HG02798 (cell line): Measurements from ENCODE around the gene RAI1.
"Not testable (repeated sequence)": the region's sequence is repeated elsewhere in the genome, so short reads cannot be mapped to it uniquely, and the experiment has no call there.

Source experiments
- ATAC-seq: cut with Tn5 transposase; IDR thresholded peaks from one replicate; pipeline ENCODE4 v1.9.1; 2021; ENCODE audit warnings: mild to moderate bottlenecking; ENCODE audit not compliant: unreplicated experiment, poor library complexity

RAI1 gene

DNA sequence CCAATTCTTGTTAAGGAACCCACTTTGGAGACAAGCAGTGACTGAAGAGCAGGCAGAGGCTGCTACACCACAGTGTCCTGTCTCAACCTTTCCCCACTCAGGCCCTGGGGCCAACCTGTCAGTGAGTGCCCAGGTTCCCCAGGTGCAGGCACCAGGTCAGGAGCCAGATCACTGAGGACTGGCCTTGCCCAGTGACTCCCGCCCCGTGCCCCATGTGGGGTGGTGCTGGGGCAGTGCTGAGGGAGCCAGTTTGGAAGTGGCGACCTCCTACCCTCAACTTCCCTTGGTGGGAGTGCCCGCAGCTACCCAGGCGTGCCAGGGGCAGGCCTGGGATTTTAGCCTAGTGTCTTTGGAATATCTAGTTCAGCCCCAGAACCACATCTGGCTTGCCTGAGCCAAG, 126.2 kb downstream of the RAI1 start:
- ATAC-seq, result no peak

DNA sequence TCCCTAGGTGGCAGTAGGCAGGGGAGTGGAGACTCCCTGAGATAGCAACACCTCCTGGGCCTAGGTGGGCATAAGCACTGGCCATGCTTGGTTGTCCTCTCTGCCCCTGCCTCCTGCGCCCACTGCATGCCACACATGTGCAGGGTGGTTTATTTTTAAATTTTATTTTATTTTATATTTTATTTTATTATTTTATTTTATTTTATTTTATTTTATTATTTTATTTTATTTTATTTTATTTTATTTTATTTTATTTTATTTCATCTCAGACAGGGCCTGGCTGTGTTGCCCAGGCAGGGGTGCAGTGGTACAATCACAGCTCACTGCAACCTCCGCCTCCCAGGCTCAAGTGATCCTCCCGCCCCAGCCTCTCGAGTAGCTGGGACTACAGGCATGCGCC, 126.9 kb downstream of the RAI1 start:
- ATAC-seq, result not testable (repeated sequence)

DNA sequence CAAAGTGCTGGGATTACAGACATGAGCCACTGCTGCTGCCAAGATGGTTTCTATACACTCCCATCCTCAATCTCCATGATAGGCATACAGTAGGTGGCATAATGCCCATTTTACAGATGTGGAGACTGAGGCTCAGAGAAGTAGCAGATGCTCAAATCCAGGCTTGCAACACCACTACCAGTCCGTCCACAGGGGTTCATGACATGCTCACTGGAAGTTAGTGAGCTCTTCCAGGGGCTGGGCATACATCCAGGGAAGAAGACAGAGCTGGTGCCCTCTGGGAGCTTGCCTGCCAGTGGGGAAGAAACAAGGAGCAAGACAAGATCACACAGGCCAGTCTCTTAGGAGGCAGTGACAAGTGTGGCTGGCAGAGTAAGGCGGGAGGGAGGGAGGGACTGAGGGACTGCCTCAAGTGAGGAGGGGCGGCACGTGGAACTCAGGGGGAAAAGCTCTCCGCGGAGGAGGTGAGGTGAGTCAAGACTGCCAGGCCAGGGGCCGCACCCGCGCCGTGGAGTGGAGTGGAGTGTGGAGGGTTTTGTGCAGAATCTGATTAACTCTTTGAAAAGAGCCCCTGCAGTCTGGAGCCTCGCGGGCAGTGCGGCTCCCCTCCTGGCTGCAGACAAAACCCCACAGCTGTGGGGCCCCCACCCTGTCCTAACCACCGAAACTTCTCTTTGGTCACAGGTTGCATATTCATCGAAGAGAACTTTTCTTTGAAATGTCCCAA, 127.6 kb downstream of the RAI1 start:
- peak; percentile 70 for ATAC-seq

DNA sequence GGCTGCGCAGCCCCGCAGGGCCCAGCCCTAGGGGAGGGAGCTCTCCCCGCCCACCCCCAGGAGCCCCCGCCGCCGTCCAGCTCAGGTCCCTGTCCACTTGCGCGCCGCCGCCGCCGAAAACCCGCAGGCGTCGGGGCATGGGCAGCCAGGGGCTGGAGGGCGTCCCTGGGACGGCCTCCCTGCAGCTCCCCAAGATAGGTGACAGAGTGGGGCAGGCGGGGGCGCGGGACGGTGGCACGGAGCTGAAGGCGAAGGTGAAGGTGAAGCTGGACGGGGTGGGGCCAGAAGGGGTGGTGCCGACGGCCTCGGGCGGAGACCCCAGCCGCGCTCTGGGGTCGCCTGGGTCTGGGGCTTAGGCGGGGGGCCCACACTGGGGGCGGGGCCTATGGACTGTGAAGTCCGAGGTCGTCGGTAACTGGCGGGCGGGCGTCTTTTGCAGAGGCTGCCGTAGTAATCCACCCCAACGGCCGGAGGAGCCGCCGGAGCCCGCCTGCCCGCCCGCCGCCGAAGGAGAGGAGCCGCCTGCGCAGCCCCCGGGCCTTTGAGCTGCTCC, 128.3 kb downstream of the RAI1 start:
- no peak for ATAC-seq

DNA sequence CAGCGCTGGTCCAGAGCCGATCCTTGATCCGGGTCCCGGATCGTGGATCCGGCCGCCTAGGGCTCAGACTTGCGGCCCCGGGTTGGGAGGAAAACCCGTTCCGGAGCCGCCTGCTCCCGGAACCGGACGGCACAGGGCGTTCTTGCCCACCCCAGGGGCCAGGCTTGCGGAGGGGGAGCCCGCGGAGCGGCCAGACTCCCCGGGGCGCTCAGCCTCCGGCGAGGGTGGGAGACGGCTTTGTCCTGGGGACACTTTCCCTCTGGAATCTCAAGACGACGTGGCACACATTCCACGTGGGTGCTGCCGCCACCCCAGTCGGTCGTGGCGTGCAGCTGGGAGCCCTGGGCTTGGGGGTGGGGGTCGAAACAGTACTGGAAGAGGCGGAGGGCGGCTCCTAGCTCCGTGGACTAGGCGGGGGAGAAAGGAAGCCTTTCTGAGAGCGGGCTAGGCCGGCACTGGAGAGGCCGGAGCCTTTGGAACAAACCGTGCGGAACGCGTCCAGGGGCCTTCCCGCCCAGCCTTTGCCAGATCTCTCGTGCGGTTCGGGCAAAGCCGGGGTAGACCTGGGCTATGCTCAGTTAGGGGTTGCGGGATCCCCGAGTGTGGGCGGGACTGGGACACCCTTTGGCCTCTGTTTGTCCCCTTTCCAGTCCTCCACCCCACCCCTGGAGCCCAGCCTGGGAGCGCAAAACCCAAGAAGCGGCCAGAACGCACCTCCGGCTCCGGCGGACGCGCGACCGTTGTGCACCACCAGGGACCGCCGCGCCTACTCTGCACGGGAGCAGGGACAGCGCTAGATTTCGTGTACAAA, 129.0 kb downstream of the RAI1 start:
- no peak for ATAC-seq

DNA sequence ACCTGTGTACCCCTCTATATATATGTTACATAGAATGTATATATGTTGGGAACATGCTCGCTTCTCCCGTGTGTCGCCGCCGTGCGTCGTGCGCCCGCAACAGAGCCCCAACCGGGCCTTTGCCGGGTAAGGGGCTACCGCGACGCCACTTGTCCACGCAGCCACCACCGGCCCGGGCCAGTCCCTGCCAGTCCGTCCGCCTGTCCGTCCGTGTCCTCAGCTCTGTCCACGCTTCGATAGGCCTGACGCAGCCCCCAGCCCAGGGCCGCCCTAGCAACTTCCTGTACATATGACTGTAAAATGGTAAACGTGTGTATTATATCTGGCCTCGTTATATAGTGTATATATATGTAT, 129.6 kb downstream of the RAI1 start:
- ATAC-seq, result no peak

DNA sequence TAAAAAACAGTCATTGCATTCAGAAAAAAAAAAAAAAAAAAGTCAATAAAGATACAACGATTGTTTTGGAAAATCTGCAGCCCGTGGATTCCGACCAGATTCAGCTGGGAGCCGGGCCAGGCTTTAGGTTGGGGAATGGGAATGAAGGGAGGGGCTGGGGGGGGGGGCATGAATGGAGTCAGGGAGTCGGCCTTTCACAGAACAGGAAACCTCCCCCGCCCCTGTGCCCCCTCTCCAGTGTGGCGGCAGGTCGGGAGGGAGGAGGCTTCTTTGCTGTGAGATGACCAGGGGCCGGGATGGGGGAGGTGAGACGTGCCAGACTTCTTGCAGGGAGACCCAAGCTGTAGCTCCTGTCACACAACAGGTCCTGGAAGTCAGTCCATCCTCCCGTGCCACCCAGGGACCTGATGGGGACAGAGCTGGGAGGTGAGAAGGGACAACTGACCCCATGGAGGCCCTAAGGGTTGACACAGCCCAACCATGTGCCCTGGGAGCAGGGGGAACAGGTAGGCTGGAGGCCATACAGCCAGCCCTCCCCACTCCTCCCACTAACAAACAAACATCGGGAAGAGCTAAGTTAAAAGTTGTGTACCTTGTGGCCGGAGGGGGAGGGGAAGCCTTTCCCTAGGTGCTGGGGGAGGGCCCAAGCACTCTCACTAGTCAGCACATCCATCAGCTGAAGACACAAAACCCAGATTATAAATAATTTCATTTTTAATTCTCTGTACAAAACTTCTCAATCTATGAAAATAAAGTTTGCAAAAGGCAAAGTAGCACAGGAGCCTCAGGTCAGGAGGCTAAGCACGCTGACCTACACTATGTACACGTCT, 130.3 kb downstream of the RAI1 start:
- no peak for ATAC-seq

DNA sequence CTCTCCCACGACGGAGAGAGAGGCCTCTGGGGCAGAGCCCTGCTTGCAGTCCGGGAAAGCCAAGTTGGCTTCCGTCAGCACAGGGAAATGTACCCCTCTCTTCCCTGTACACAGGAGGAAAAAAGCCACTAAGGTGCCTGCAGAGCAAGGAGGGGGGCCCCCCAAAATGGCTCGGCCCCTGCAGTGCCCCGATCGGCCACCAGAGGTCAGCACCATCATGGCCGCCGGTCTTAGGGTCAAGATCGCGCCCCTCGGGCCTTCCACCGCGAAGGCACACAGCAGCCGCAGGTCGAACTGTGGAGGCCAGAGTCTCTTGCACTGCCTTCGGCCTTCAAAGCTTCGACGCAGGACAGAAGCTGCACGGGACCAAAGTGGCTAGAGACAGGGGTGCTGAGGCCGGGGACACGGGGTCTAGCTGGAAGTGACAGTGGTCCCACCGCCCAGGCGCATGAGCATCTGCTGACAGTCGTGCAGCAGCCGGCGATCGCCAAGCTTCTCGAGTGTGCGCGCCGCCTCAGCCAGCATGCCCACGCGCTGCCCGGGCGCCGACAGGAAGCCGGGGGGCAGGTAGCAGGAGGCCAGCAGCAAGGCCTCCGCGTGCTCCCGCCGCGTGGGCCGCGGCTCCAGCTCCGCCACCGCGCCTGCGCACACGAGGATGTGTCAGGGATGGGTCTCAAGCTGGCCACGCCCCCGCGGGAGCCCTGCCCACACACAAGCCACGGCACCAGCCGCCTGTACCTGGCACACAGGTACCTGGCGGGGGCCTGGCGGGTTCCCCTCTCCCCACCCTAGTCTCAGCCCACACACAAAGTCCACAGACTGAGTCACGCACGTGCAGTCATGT, 131.2 kb downstream of the RAI1 start:
- no peak for ATAC-seq

DNA sequence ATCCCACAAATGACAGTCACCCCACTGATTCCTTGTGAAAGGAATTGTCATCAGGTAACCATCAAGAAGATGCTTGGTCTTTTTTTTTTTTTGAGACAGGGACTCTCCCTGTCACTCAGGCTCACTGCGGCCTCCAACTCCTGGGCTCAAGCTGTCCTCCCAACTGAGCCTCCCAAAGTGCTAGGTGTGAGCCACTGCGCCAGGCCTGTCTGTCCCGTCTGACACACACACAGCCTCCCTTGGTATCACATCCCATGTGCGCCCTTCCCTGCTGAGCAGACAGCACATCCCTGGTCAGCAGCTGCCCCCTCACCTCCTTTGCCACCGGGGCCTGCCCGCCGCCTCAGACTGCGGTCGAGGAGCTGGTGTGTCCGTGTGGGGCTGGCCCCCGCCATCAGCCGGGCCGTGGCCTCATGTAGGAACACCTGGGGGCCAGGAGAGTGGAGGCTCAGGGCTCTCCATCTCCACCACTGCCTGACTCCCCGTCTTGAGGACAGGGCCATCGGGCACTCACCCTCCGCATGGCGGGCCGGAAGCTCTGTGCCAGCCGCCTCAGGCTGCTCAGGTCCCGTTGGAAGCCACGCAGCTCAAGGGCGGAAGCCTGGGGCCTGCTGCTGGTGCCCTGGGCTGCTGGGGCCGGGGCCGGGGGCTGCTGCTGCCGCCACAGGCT, 131.9 kb downstream of the RAI1 start:
- ATAC-seq, result no peak

DNA sequence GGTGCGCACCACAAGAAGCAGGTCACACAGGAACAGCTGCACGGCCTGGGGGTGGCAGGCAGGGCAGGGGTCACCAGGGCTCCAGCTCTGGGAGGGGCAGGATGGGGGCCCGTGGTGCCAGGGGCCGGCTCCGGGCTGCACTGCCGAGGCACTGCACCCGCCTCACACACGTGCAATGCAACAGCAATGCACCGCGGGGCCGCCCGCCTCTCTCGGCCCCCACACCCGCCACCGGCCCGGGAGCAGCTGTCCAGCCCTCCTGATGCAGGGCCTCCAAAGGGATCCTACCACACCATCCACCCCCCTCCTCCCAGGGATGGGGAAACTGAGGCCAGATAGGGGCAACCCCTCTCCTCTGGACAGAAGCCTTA, 132.5 kb downstream of the RAI1 start:
- no peak for ATAC-seq

DNA sequence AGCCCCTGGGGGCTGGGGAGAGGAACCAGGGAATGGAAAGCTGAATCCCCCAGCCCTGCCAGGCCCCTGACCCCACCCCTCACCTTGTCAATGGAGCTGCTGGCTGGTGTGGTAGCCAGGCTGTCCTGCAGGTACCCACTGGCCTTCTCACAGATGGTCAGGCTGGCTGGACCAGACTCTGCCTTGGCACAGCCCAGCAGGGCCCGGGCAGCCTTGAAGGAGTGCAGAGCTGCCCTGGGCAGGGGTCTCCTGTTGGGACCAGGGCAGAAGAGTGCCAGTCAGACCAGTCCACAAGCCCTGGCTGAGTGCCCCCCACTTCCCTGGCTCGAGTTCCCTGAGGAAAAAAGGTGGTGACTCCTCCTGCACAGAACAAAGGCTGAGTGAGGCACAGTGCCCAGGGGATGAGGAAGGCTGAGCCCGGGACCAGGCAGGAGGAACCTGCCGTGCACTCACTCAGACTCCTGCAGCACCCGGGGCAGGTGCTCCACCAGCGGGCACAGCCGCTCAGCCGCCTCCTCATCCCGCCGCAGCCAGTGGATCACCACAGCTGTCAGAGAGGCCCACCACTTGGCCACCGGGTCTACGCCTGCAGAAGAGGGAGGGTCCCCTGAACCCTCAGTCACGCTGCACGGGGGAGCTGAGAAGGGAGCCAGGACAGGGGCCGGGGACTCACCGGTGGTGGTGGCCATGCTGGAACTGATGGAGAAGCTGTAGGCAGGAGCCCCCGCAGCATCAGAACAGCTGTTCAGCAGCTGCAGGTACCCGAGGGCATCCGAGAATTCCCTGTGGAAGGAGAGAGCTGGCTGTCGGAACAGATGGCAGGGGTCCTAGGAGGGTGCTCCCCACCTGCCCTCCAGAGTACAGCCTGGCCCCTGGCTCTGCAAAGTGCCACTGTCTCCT, 133.2 kb downstream of the RAI1 start:
- ATAC-seq, result no peak

DNA sequence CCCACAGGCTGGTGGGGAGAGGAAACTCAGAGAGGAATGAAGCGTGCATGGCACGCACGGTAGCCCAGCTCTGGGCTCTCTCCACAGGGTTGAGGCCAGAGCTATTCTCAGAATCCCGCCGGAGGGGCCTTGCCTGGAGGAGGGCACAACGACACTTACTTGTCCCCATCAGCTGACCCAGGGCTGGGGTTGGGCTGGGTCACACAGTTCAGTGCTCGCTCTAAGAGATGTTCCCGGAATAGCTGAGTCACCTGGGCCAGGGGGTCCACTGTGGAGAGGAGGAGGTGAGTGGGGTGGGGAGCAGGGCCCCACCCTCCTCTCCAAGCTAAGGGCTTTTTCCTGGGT, 133.8 kb downstream of the RAI1 start:
- no peak for ATAC-seq

DNA sequence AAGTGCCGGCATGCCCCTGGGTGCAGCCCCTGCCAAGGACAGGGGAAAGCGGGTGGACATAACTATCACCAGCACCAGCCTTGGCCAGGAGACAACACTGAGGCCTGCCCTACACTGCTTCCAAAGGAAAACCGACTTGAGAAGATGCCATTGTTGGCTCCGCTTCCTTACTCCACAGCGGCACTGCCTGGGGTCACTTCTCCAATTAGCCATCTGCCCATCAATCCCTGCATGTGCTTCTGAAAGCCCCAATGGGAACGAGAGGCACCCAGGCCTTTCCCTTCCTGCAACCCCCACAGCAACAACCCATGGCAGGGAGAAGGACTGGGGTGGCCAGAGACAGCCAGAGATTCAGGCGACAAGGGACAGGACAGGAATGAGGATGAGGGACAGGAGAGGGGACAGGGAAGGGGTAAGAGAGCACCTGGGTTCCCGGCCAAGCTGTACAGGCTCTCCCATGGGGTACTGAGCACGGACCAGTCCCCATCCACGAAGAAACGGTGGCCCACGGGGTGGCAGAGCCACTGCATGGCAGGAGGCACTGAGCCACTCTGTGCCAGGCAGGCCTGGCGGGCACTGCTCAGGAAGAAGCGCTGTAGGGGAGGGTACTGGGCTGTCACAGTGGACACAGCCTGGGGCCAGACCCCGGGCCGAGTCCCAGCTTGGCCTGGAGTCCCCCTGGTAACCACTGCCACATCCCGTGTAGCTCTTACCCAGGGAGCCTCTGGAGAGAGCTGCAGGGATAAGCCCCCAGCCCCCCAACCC, 134.4 kb downstream of the RAI1 start:
- no peak for ATAC-seq

DNA sequence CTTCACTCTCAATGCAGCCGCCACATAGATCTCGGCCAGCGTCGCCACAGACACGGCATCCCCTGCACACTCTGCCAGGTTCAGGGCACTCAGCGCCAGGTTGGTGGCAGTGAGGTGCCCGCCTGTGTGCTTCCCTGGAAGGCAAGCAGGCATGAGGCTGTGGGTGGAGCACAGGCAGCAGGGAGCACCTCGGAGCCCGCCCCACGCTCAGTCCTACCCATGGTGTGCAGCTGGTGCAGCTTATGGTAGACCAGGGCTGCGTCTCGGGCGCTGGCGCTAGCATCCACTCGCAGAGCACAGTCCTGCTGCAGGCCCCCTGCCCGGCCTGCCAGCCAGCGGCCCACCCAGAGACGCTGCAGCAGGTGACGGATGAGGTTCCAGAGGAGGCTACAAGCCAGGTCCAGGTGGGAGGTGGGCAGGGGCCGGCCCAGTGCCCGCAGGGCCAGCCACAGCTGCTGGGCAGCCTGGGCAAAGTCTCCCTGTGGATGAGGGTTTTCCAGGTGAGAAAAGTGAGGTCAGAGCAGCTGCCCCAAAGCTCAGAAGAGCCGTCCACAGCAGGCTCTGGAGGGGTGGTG, 135.1 kb downstream of the RAI1 start:
- ATAC-seq, result no peak

DNA sequence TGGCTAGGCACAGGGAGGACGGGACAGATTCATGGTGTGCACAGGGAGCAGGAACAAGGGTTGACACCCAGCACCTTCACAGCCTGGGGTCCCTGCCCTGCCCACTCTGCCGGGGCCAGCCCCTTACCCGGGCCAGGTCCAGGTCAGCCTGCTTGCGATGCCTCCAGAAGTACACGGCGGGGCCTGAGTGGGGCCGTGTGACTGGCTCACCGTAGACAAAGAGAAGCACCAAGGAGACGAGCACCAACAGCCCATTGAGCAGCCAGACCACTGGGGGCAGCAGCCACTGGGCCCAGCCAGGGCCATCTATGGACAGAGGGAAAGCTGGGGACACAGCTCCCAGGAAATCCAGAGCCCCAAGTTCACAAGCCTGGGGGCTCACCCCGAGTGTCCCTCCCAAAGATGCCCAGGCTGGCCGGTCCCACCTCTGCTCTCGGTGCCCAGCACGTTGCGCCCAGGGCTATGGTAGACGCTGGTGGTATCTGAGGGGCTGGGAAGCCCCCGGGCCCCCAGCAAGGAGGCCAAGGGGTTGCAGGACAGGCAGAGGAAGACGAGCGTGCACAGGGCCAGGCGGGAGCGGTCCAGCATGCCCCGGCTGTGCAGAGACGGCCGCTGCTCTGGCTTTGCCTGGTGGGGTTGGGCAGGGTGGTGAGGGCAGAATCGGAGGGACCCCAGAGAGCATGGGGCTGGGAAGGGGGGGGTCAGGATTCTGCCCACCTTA, 135.7 kb downstream of the RAI1 start:
- no peak for ATAC-seq

DNA sequence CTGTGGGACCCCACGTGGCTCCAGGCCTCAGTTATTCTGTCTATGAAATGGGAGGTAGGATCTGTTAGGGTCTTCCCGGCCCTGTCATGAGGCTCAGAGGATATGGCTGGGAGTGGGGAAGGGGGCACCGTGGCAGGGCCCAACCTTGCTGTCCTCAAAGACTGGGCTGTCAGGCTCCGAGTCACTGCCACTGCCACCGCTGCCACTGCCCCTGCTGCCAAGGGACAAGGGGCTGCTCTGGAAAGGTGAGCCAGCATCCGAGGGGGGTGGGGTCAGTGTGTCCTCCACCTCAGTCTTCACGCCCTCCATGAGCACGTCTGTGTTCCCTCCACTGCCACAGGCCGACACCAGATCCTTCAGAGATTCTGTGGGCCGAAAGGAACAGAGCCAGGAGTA, 136.3 kb downstream of the RAI1 start:
- no peak for ATAC-seq

DNA sequence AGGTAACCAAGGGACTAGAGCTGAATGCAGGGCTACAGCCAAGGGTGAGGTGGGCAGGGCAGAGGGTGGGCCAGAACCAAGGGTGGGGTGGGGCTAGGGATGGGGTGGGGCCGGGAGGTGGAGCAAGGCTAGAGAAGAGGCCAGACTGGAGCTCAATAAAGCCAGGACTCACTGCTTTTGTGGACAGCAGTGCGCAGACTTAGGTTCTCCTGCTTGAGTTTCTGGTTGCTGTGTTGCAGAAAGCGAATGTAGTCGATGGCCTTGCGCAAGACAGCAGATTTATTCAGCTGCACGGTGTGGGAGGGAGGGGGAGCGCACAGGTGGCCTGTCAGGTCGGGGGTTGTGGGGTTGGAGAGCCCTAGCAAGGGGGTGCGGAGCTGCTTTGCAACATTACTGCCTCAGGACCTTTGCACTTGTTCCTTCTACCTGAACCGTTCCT, 136.8 kb downstream of the RAI1 start:
- no peak for ATAC-seq
